ENCODE measurements around the gene PSMD1. TPM values are rescaled to one million over a fixed set of nuclear protein-coding genes. Genes with fewer than 3 reads are reported as not detected.

The PSMD1 gene
- total RNA-seq, 4 donors from 2014 or later = 24.3 to 85.3 (median 74.7) TPM

GRCh38 chr2:231126123-231126522 lies 69.5 kb downstream of the PSMD1 start:
- H3K27ac ChIP-seq = no peak overlapping the region
- peaks cover 0 to 11% (median 2%) of the 10 kb centered on the region in 4 donors for H3K4me1 ChIP-seq
- TF ChIP-seq POLR2A (IDR thresholded peaks at IDR 0.05) (no peak), POLR2AphosphoS5 (IDR thresholded peaks at IDR 0.05) (no peak), EP300 (IDR thresholded peaks at IDR 0.05; ENCODE audit: low read depth) (no peak), CTCF (IDR thresholded peaks at IDR 0.05) (no peak)
- no peak for DNase-seq
- H3K36me3 ChIP-seq = no peaks in the 10 kb centered on the region
- H3K9me3 ChIP-seq = no peaks in the 10 kb centered on the region
- in situ Hi-C loops (cut with MboI; ENCODE audit: low pct_ligation_motif_present in 1 of 4, low pct_unique_long_range_greater_than_20kb in 1 of 4, low sequenced_read_pairs in 3 of 4) = no loop called here
- intact Hi-C loops (cut with DNase I; ENCODE audit: low total_unique reads) = no loop called here
- no peak overlapping the region for H3K4me3 ChIP-seq
- WGBS, 2 donors (ENCODE audit: low coverage in 1 of 2) = 93 to 94% methylated on average over 7 of the region's 7 CpGs
- no peaks in the 10 kb centered on the region for H3K27me3 ChIP-seq

GRCh38 chr2:231127480-231127879 lies 70.8 kb downstream of the PSMD1 start:
- Histone ChIP-seq H3K9me3 (no peaks in the 10 kb centered on the region), H3K36me3 (no peaks in the 10 kb centered on the region), H3K4me3 (no peak overlapping the region), H3K27ac (no peak overlapping the region), H3K27me3 (no peaks in the 10 kb centered on the region), H3K4me1 (peaks cover 0 to 11% (median 2%) of the 10 kb centered on the region in 4 donors)
- TF ChIP-seq POLR2A (IDR thresholded peaks at IDR 0.05) (no peak), POLR2AphosphoS5 (IDR thresholded peaks at IDR 0.05) (no peak), EP300 (IDR thresholded peaks at IDR 0.05; ENCODE audit: low read depth) (no peak), CTCF (IDR thresholded peaks at IDR 0.05) (no peak)
- in situ Hi-C loops (cut with MboI; ENCODE audit: low pct_ligation_motif_present in 1 of 4, low pct_unique_long_range_greater_than_20kb in 1 of 4, low sequenced_read_pairs in 3 of 4) = no loop called here
- 86 to 96% methylated on average over 4 to 9 of the region's 9 CpGs for WGBS, 2 donors (ENCODE audit: low coverage in 1 of 2)
- intact Hi-C loops (cut with DNase I; ENCODE audit: low total_unique reads) = no loop called here
- DNase-seq = no peak

GRCh38 chr2:231127936-231128335 lies 71.3 kb downstream of the PSMD1 start:
- Histone ChIP-seq H3K27ac (no peak overlapping the region), H3K4me3 (no peak overlapping the region), H3K9me3 (no peaks in the 10 kb centered on the region), H3K27me3 (no peaks in the 10 kb centered on the region), H3K36me3 (no peaks in the 10 kb centered on the region), H3K4me1 (peaks cover 0 to 11% (median 2%) of the 10 kb centered on the region in 4 donors)
- intact Hi-C loops (cut with DNase I; ENCODE audit: low total_unique reads) (no loop called here), in situ Hi-C loops (cut with MboI; ENCODE audit: low pct_ligation_motif_present in 1 of 4, low pct_unique_long_range_greater_than_20kb in 1 of 4, low sequenced_read_pairs in 3 of 4) (no loop called here)
- no peak for DNase-seq
- TF ChIP-seq POLR2AphosphoS5 (IDR thresholded peaks at IDR 0.05) = no peak
- 77 to 88% methylated on average over 1 of the region's 1 CpG for WGBS, 2 donors (ENCODE audit: low coverage in 1 of 2)

- no peaks in the 10 kb centered on the region for H3K36me3 ChIP-seq
- H3K4me1 ChIP-seq = peaks cover 0 to 11% (median 2%) of the 10 kb centered on the region in 4 donors
- no peak for TF ChIP-seq POLR2AphosphoS5 (IDR thresholded peaks at IDR 0.05)
- TF ChIP-seq EP300 (IDR thresholded peaks at IDR 0.05; ENCODE audit: low read depth) = no peak
- TF ChIP-seq POLR2A (IDR thresholded peaks at IDR 0.05) = no peak
- TF ChIP-seq CTCF (IDR thresholded peaks at IDR 0.05) = no peak
- H3K4me3 ChIP-seq = no peak overlapping the region
- intact Hi-C loops (cut with DNase I; ENCODE audit: low total_unique reads) (no loop called here), in situ Hi-C loops (cut with MboI; ENCODE audit: low pct_ligation_motif_present in 1 of 4, low pct_unique_long_range_greater_than_20kb in 1 of 4, low sequenced_read_pairs in 3 of 4) (no loop called here)
- no peak for DNase-seq
- no peaks in the 10 kb centered on the region for H3K27me3 ChIP-seq
- no peaks in the 10 kb centered on the region for H3K9me3 ChIP-seq
- H3K27ac ChIP-seq = no peak overlapping the region
Observed at GRCh38 chr2:231128541-231128940, 71.9 kb downstream of the PSMD1 start.

GRCh38 chr2:231129216-231129615 lies 72.5 kb downstream of the PSMD1 start:
- H3K27me3 ChIP-seq = no peaks in the 10 kb centered on the region
- in situ Hi-C loops (cut with MboI; ENCODE audit: low pct_ligation_motif_present in 1 of 4, low pct_unique_long_range_greater_than_20kb in 1 of 4, low sequenced_read_pairs in 3 of 4) = no loop called here
- H3K4me1 ChIP-seq = peaks cover 0 to 9% (median 2%) of the 10 kb centered on the region in 4 donors
- H3K4me3 ChIP-seq = no peak overlapping the region
- H3K27ac ChIP-seq = no peak overlapping the region
- no peaks in the 10 kb centered on the region for H3K9me3 ChIP-seq
- no peak for TF ChIP-seq EP300 (IDR thresholded peaks at IDR 0.05; ENCODE audit: low read depth)
- TF ChIP-seq CTCF (IDR thresholded peaks at IDR 0.05) = no peak
- no peak for TF ChIP-seq POLR2A (IDR thresholded peaks at IDR 0.05)
- no peak for TF ChIP-seq POLR2AphosphoS5 (IDR thresholded peaks at IDR 0.05)
- H3K36me3 ChIP-seq = no peaks in the 10 kb centered on the region
- 100% methylated on average over 1 of the region's 1 CpG for WGBS, 2 donors (ENCODE audit: low coverage in 1 of 2)
- intact Hi-C loops (cut with DNase I; ENCODE audit: low total_unique reads) = no loop called here
- no peak for DNase-seq
